Gastrocnemius medialis (tissue), 4 donors: ENCODE data around the gene TRIM66.

Experiments used
- POLR2A ChIP-seq, 2 donors: fragments of 450-650 bp; IDR thresholded peaks; one replicate each; pipeline ENCODE4 v1.6.1; 2017; ENCODE audit warnings: antibody characterized with exemption in 2 of 2, mild to moderate bottlenecking in 2 of 2, moderate library complexity in 2 of 2
- TF ChIP-seq, protein P1 (sequence below), 5 experiments: fragments of 450-650 bp in 3 of 5; fragments of 200-600 bp in 2 of 5; sonication (generic) in 2 of 5; IDR thresholded peaks in 4 of 5; conservative IDR thresholded peaks in 1 of 5; 1 replicate in 4 of 5; 2 replicates in 1 of 5; pipeline ENCODE4 v1.5.1; 2016 to 2019; ENCODE audit warnings: antibody characterized with exemption in 5 of 5, mild to moderate bottlenecking in 3 of 5, moderate library complexity in 3 of 5

DNA sequence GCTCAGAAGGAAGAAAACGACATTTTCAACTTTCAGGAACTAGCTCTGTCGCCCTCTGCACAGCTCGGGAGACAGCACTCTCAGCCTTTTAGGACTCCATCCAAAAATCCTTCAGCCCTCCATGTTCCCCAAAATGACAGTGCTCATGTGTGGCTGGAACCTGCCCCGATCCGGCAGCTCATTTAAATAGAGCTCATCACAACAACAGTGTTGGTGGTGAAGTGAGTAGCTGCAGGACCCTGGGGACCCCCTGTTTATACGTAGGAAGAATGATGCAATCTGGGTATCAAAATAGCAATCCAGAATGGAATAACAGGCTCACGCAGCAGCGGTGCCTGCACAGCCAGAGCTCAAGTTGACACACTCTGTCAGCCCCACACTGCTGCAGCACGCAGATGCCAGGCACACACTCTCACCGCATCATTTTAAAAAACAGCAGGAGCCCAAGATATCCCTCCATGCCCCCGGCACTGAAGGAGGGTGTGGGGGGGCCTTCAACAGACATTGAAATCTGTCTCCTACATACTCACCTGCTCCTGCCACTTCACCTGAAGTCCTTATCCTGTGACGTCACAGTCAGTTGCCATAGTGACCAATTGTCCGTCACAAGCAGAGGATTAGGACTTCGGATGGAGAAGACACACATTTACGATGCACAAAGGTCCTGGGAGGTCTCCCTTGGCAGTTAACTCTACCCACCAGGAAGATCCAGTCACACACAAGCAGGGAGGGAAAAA, 24.0 kb downstream of the TRIM66 start:
- TF ChIP-seq, protein P1, sequence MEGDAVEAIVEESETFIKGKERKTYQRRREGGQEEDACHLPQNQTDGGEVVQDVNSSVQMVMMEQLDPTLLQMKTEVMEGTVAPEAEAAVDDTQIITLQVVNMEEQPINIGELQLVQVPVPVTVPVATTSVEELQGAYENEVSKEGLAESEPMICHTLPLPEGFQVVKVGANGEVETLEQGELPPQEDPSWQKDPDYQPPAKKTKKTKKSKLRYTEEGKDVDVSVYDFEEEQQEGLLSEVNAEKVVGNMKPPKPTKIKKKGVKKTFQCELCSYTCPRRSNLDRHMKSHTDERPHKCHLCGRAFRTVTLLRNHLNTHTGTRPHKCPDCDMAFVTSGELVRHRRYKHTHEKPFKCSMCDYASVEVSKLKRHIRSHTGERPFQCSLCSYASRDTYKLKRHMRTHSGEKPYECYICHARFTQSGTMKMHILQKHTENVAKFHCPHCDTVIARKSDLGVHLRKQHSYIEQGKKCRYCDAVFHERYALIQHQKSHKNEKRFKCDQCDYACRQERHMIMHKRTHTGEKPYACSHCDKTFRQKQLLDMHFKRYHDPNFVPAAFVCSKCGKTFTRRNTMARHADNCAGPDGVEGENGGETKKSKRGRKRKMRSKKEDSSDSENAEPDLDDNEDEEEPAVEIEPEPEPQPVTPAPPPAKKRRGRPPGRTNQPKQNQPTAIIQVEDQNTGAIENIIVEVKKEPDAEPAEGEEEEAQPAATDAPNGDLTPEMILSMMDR (IDR thresholded peaks at IDR 0.05 in 4 of 5, conservative IDR thresholded peaks at IDR 0.05 in 1 of 5) = no peak
- no peak for TF ChIP-seq POLR2A (IDR thresholded peaks at IDR 0.05)
